OCI-LY7 (cell line): Measurements from ENCODE around the gene TMEM247.

Experiments
- EZH2phosphoT487 ChIP-seq: fragments of 200-600 bp; sonication (generic); IDR thresholded peaks from 2 replicates; pipeline ENCODE4 v1.6.1; 2018; ENCODE audit warnings: low read depth, borderline replicate concordance, mild to moderate bottlenecking, mixed run types, antibody characterized with exemption, low read length, moderate library complexity, mixed read lengths
- TF ChIP-seq, protein P1 (sequence below): fragments of 200-600 bp; sonication (generic); conservative IDR thresholded peaks from 2 replicates; pipeline ENCODE4 v1.5.1; 2014; ENCODE audit warnings: mild to moderate bottlenecking, antibody characterized with exemption, low read length, moderate library complexity, mixed read lengths

GRCh38 chr2:46530639-46531038 lies 51.3 kb downstream of the TMEM247 start:
- TF ChIP-seq, protein P1, sequence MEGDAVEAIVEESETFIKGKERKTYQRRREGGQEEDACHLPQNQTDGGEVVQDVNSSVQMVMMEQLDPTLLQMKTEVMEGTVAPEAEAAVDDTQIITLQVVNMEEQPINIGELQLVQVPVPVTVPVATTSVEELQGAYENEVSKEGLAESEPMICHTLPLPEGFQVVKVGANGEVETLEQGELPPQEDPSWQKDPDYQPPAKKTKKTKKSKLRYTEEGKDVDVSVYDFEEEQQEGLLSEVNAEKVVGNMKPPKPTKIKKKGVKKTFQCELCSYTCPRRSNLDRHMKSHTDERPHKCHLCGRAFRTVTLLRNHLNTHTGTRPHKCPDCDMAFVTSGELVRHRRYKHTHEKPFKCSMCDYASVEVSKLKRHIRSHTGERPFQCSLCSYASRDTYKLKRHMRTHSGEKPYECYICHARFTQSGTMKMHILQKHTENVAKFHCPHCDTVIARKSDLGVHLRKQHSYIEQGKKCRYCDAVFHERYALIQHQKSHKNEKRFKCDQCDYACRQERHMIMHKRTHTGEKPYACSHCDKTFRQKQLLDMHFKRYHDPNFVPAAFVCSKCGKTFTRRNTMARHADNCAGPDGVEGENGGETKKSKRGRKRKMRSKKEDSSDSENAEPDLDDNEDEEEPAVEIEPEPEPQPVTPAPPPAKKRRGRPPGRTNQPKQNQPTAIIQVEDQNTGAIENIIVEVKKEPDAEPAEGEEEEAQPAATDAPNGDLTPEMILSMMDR: no peak
- TF ChIP-seq EZH2phosphoT487: no peak
